GM19328 (cell line): Measurements from ENCODE around the gene ATE1.
"Not testable (repeated sequence)": the region's sequence is repeated elsewhere in the genome, so short reads cannot be mapped to it uniquely, and the experiment has no call there.

Experiments
- ATAC-seq: cut with Tn5 transposase; IDR thresholded peaks from one replicate; pipeline ENCODE4 v1.9.1; 2021; ENCODE audit warnings: mild to moderate bottlenecking, moderate library complexity; ENCODE audit not compliant: unreplicated experiment

The ATE1 gene

GRCh38 chr10:121834757-121835156 lies 93.1 kb downstream of the ATE1 start:
- no peak for ATAC-seq

GRCh38 chr10:121833387-121833786 lies 94.4 kb downstream of the ATE1 start:
- ATAC-seq, result no peak

- no peak for ATAC-seq
Observed at GRCh38 chr10:121832647-121833046, 95.2 kb downstream of the ATE1 start.

- ATAC-seq, result no peak
Observed at GRCh38 chr10:121831777-121832176, 96.1 kb downstream of the ATE1 start.

- ATAC-seq, result no peak
Observed at GRCh38 chr10:121831237-121831636, 96.6 kb downstream of the ATE1 start.

- no peak for ATAC-seq
Observed at GRCh38 chr10:121830101-121830500, 97.7 kb downstream of the ATE1 start.

- ATAC-seq, result no peak
Observed at GRCh38 chr10:121828045-121828444, 99.8 kb downstream of the ATE1 start.

GRCh38 chr10:121826773-121827172 lies 101.1 kb downstream of the ATE1 start:
- ATAC-seq, result not testable (repeated sequence)

GRCh38 chr10:121823993-121824463 lies 103.8 kb downstream of the ATE1 start:
- ATAC-seq, result no peak

GRCh38 chr10:121822724-121823123 lies 105.1 kb downstream of the ATE1 start:
- no peak for ATAC-seq

- no peak for ATAC-seq
Observed at GRCh38 chr10:121822180-121822579, 105.7 kb downstream of the ATE1 start.

- no peak for ATAC-seq
Observed at GRCh38 chr10:121819049-121819448, 108.8 kb downstream of the ATE1 start.

- ATAC-seq, result no peak
Observed at GRCh38 chr10:121818599-121818998, 109.2 kb downstream of the ATE1 start.

- no peak for ATAC-seq
Observed at GRCh38 chr10:121816197-121816596, 111.6 kb downstream of the ATE1 start.

GRCh38 chr10:121813857-121814256 lies 114.0 kb downstream of the ATE1 start:
- ATAC-seq, result no peak

- no peak for ATAC-seq
Observed at GRCh38 chr10:121813211-121813815, 114.5 kb downstream of the ATE1 start.

GRCh38 chr10:121812031-121812430 lies 115.8 kb downstream of the ATE1 start:
- ATAC-seq, result no peak

GRCh38 chr10:121811386-121811785 lies 116.4 kb downstream of the ATE1 start:
- ATAC-seq, result no peak

GRCh38 chr10:121808835-121809234 lies 119.0 kb downstream of the ATE1 start:
- ATAC-seq, result no peak

- no peak for ATAC-seq
Observed at GRCh38 chr10:121804460-121804859, 123.4 kb downstream of the ATE1 start.

- ATAC-seq, result no peak
Observed at GRCh38 chr10:121803611-121804010, 124.2 kb downstream of the ATE1 start.

GRCh38 chr10:121800831-121801230 lies 127.0 kb downstream of the ATE1 start:
- ATAC-seq, result no peak

- ATAC-seq, result no peak
Observed at GRCh38 chr10:121800146-121800545, 127.7 kb downstream of the ATE1 start.
